Measurements from ENCODE around the gene ASS1.

- TF ChIP-seq CTCF (IDR thresholded peaks at IDR 0.05) = no peak
- no peak for TF ChIP-seq POLR2A (IDR thresholded peaks at IDR 0.05)
These were observed 67.4 kb downstream of the ASS1 start for GRCh38 chr9:130512199-130512598.
